GM13976 (cell line): ENCODE data around the gene DDA1.

Source experiments
- DNase-seq: peaks from one replicate; pipeline ENCODE4 v3.0.0; 2012; ENCODE audit warnings: low spot score
- CTCF ChIP-seq: IDR thresholded peaks from 2 replicates; pipeline ENCODE4 v1.5.1; 2012; ENCODE audit warnings: borderline replicate concordance, mild to moderate bottlenecking; ENCODE audit not compliant: insufficient read depth; ENCODE audit errors: extremely low read depth, missing control alignments, control extremely low read depth
- in situ Hi-C: fragments of 300-500 bp; cut with MboI; formaldehyde crosslinking; loops from one replicate; pipeline ENCODE4 v1.12.0; 2022; ENCODE audit warnings: low sequenced_read_pairs, mixed read lengths, inconsistent platforms; ENCODE audit not compliant: unreplicated experiment

The DDA1 gene

GRCh38 chr19:17311455-17312188, 2.3 kb downstream of the DDA1 start:
- DNase-seq: no peak
- in situ Hi-C loops: no loop called here
- no peak for TF ChIP-seq CTCF

- DNase-seq: no peak
- no peak for TF ChIP-seq CTCF
- in situ Hi-C loops: no loop called here
Measured at GRCh38 chr19:17312189-17313113, 3.1 kb downstream of the DDA1 start.

- in situ Hi-C loops: no loop called here
Measured at GRCh38 chr19:17314007-17314593, 4.7 kb downstream of the DDA1 start.

GRCh38 chr19:17318966-17319365, 9.6 kb downstream of the DDA1 start:
- no peak for TF ChIP-seq CTCF
- in situ Hi-C loops: no loop called here

More at GRCh38 chr19:17314007-17314593, 4.7 kb downstream of the DDA1 start:
- no peak for TF ChIP-seq CTCF
- DNase-seq: no peak

GRCh38 chr19:17319473-17320238, 10.3 kb downstream of the DDA1 start:
- no peak for TF ChIP-seq CTCF
- in situ Hi-C loops: no loop called here
- no peak for DNase-seq

More at GRCh38 chr19:17318966-17319365, 9.6 kb downstream of the DDA1 start:
- no peak for DNase-seq

- in situ Hi-C loops: no loop called here
- no peak for DNase-seq
- TF ChIP-seq CTCF: no peak
Measured at GRCh38 chr19:17320435-17320834, 11.1 kb downstream of the DDA1 start.
